GM15510 (cell line): Measurements from ENCODE around the gene INPP5J.

Experiments
- POLR2A ChIP-seq: IDR thresholded peaks from 3 replicates; pipeline ENCODE4 v1.6.1; 2011; ENCODE audit warnings: borderline replicate concordance; ENCODE audit not compliant: insufficient read length; ENCODE audit errors: extremely low read depth

INPP5J gene

GRCh38 chr22:31085928-31086327 lies 36.8 kb upstream of the INPP5J start:
- TF ChIP-seq POLR2A, result no peak

DNA sequence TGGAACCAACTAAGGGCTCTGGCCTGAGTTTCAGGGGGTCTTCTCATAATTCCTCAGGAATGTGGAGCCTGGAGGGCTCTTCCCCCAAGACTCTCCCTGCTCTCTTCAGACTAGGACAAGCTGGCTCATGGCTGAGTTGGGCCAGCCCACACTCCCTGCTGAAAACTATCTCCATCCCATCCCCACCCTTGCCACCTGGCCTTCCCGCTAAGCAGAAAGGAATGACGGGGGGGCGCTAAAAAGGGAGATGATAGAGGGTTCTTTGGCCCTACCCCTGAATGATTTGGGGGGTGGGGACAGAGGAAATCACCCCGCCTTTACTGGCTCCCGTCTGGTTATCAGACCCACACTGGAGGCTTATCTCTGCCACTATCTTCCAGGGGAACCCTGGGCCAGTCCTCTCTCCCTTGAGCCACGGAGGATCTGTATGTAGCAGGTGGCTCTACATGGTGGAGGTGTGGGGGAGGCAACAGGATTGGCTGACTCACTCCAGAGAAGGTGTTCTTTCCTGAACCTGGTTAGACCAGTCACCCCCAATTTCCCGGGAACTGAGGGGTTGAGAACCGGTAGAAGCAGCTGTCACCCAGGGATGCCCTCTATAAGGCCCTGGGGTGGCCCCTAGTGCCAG lies 35.9 kb upstream of the INPP5J start:
- no peak for TF ChIP-seq POLR2A

GRCh38 chr22:31087744-31088215 lies 35.0 kb upstream of the INPP5J start:
- no peak for TF ChIP-seq POLR2A

DNA sequence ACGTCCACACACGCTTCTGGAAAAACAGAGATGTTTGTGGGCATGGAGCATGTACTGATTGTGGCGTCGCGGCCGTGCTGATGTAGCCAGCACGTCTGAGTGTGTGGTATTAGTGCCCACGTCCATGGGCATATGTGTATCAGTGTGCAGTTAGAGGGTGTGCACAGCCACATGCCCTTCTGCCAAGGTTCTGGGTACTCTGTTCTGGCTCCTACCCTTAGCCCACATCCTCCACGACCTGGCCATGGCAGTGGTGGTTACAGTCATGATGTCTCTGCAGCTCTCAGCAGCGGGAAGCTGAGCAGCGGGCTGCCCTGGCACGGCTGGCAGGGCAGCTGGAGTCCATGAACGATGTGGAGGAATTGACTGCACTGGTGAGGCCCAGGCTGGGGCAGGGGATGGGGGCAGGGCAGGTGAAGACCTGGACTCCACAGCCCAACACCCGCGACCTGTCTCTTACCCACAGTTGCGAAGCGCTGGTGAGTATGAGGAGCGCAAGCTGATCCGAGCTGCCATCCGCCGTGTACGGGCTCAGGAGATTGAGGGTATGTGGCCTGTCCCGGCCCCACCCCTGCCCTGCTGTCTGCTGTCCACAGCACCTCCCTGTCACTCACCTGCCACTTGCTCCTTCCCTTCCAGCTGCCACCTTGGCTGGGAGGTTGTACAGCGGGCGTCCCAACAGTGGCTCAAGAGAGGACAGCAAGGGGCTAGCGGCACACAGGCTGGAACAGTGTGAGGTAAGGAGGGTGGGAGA lies 34.4 kb upstream of the INPP5J start:
- no peak for TF ChIP-seq POLR2A

- no peak for TF ChIP-seq POLR2A
These were observed 33.3 kb upstream of the INPP5J start for GRCh38 chr22:31089160-31090100.

GRCh38 chr22:31090217-31091085 lies 32.3 kb upstream of the INPP5J start:
- TF ChIP-seq POLR2A, result no peak

DNA sequence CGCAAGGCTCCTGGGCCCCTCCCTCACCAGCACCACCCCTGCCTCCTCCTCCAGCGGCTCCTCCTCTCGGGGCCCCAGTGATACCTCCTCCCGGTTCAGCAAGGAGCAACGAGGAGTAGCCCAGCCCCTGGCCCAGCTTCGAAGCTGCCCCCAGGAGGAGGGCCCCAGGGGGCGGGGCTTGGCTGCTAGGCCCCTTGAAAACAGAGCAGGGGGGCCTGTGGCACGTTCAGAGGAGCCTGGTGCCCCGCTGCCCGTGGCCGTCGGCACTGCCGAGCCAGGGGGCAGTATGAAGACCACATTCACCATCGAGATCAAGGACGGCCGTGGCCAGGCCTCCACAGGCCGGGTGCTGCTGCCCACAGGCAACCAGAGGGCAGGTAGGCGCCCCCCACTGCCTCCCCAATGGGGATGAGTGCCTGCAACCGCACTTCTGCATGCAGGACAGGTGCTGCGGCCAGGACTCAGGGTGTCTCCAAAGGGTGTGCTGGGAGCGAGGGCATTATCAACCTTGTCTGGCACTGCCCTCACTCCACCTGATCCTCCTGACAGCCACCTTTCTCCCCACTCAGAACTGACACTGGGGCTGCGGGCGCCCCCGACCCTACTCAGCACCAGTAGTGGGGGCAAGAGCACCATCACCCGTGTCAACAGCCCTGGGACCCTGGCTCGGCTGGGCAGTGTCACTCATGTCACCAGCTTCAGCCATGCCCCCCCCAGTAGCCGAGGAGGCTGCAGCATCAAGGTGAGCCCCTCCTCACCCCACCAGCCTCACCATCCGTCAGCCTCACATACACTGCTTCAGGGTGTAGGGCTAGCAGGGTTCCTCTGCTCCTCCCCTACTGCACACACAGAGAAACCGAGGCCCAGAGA lies 31.4 kb upstream of the INPP5J start:
- TF ChIP-seq POLR2A, result no peak

- TF ChIP-seq POLR2A, result no peak
These were observed 30.6 kb upstream of the INPP5J start for GRCh38 chr22:31092161-31092560.

- TF ChIP-seq POLR2A, result no peak
These were observed 29.5 kb upstream of the INPP5J start for GRCh38 chr22:31093086-31093850.

DNA sequence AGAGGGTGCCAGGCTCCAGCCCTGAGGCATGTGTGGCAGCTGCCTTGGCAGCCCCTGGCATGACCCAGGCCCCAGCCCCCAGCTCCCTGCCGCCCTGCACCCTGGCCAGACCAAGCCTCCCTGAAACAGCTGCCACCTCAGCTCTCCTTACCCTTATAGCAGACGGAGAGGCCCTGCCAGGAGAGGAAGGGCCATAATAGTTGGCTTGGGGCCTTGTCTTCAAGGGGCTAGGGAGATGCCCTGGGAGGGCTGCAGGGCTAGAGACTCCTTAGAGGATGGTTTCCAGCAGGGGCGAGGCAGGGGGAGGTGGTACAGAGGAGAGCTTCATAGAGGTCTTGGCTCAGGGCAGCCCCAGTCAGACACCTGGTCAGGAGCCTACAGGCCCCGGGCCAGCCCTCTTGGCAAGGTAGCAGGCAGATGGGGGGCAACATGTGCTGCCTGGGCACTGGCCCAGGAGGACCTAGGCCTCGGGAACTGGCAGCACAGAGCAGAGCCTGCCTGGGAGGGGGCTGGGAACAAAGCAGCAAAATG lies 28.7 kb upstream of the INPP5J start:
- no peak for TF ChIP-seq POLR2A

- no peak for TF ChIP-seq POLR2A
These were observed 28.0 kb upstream of the INPP5J start for GRCh38 chr22:31094741-31095140.

DNA sequence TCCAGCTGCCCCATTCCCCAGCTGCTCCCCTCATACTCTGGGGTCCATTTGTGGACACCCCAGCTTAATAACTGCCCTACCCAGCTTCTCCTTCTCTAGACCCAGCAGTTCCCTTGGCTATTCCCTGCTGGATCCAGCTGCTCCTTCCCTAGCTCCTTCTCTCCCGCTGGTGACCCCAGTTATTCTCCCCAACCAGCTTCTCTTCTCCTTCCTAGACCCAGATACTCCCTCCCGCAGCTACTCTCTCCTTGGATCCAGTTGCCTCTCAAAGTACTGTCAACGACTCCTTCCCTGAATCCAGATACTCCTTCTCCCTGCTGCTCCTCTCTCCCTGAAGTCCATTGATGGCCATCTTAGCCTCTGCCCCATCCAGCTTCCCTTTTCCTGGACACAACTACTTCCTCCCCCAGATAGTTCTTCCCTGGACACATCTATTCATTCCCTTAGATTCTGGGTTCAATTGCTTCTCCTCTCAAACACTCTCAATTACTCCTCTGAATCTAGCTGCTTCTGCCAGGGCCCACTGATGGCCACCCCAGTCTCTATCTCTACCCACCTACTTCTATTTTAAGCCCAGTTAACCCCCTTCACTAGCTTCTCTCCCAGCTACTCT lies 27.0 kb upstream of the INPP5J start:
- no peak for TF ChIP-seq POLR2A
